HCT116 (cell line): ENCODE results near the gene MED12. TPM values are rescaled to one million over a fixed set of nuclear protein-coding genes. Genes with fewer than 3 reads are reported as not detected.

ENCODE experiments used
- ATAC-seq: fragments of 200-7000 bp; cut with Tn5 transposase; 2 replicates; pipeline ENCODE4 v1.9.1; 2020; ENCODE audit warnings: mild to moderate bottlenecking, moderate library complexity
- BruUV-seq: library from RNA; stranded (reverse); fragments of 400-500 nt; replicated peaks from 2 replicates; lab custom pipeline; 2021; lab: Mats Ljungman, UMichigan
- CTCF ChIA-PET: fragments of 300-600 bp; sonication (Branson Sonifier 250); formaldehyde crosslinking; loops from one replicate; lab custom pipeline; 2021; ENCODE audit warnings: antibody characterized with exemption; lab: Charles Lee
- POLR2A ChIA-PET: fragments of 300-600, 350-600 bp; sonication (Branson Sonifier 250); formaldehyde crosslinking; loops from one replicate; lab custom pipeline; 2021; ENCODE audit warnings: antibody characterized with exemption; lab: Charles Lee
- RAD21 ChIA-PET, 2 experiments: fragments of 300-600 bp; sonication (Branson Sonifier 250); formaldehyde crosslinking; loops; one replicate each; lab custom pipeline; 2023; ENCODE audit warnings: low total read pairs in 2 of 2; ENCODE audit not compliant: uncharacterized antibody in 2 of 2, unreplicated experiment in 2 of 2, low non-redundant PET in 1 of 2; lab: Charles Lee
- DNase-seq: peaks from one replicate; pipeline ENCODE4 v3.0.0-alpha.2; 2010; ENCODE audit warnings: low read depth, low spot score
- H2AFZ ChIP-seq: fragments of 200-600 bp; shearing (Covaris generic), sonication (generic); 2 replicates; pipeline ENCODE4 v1.6.1; 2017; ENCODE audit warnings: low read depth, mixed run types, mixed read lengths, antibody characterized with exemption, low read length; ENCODE audit not compliant: poor library complexity, severe bottlenecking
- H3K27ac ChIP-seq: 2 replicates; pipeline ENCODE4 v1.5.1; 2012; ENCODE audit warnings: low read depth, low read length
- H3K27me3 ChIP-seq: fragments of 200-600 bp; sonication (generic); 2 replicates; pipeline ENCODE4 v1.6.1; 2016; ENCODE audit warnings: mixed run types, low read length, mixed read lengths; ENCODE audit not compliant: insufficient read depth
- H3K36me3 ChIP-seq, 2 experiments: fragments of 200-500 bp in 1 of 2; fragments of 200-600 bp in 1 of 2; sonication (Bioruptor generic) in 1 of 2; sonication (generic) in 1 of 2; 2 replicates each; pipeline versions ENCODE4 v1.5.1 to v1.6.1; 2014 to 2016; ENCODE audit warnings: low read length in 2 of 2, inconsistent platforms in 1 of 2, mixed read lengths in 1 of 2, mixed run types in 1 of 2; ENCODE audit not compliant: insufficient read depth in 2 of 2, control insufficient read depth in 1 of 2
- H3K4me1 ChIP-seq, 2 experiments: fragments of 200-600 bp in 1 of 2; sonication (generic) in 1 of 2; 2 replicates each; pipeline versions ENCODE4 v1.5.1 to v1.6.1; 2012 to 2017; ENCODE audit warnings: low read length in 2 of 2, inconsistent platforms in 1 of 2, mild to moderate bottlenecking in 1 of 2, mixed read lengths in 1 of 2, mixed run types in 1 of 2, moderate library complexity in 1 of 2; ENCODE audit not compliant: insufficient read depth in 2 of 2, control insufficient read depth in 1 of 2
- H3K4me2 ChIP-seq: fragments of 200-600 bp; sonication (generic); 2 replicates; pipeline ENCODE4 v1.6.1; 2017; ENCODE audit warnings: mixed run types, low read length, mixed read lengths
- H3K4me3 ChIP-seq, 2 experiments: fragments of 200-600 bp in 1 of 2; sonication (generic) in 1 of 2; replicated peaks in 1 of 2; 2 replicates each; pipeline ENCODE4 v1.5.1; 2011 to 2016; ENCODE audit warnings: low read length in 2 of 2, control low read depth in 1 of 2, low read depth in 1 of 2, mild to moderate bottlenecking in 1 of 2, mixed read lengths in 1 of 2, mixed run types in 1 of 2
- H3K79me2 ChIP-seq: fragments of 200-600 bp; sonication (generic); 2 replicates; pipeline ENCODE4 v1.6.1; 2017; ENCODE audit warnings: mild to moderate bottlenecking, mixed run types, low read length, moderate library complexity, mixed read lengths; ENCODE audit not compliant: insufficient read depth
- H3K9ac ChIP-seq: fragments of 200-600 bp; sonication (generic); 2 replicates; pipeline ENCODE4 v1.6.1; 2016; ENCODE audit warnings: low read length, mixed read lengths
- H3K9me2 ChIP-seq: fragments of 200-600 bp; sonication (generic), shearing (Covaris generic); 2 replicates; pipeline ENCODE4 v1.6.1; 2017; ENCODE audit warnings: mixed run types, mild to moderate bottlenecking, moderate library complexity; ENCODE audit not compliant: insufficient read depth
- H3K9me3 ChIP-seq, 2 experiments: fragments of 200-500 bp in 1 of 2; fragments of 200-600 bp in 1 of 2; sonication (Bioruptor generic) in 1 of 2; sonication (generic) in 1 of 2; 2 replicates each; pipeline ENCODE4 v1.6.1; 2014 to 2017; ENCODE audit warnings: low read length in 2 of 2, mixed read lengths in 2 of 2, inconsistent platforms in 1 of 2, low read depth in 1 of 2, mild to moderate bottlenecking in 1 of 2, mixed run types in 1 of 2, moderate library complexity in 1 of 2; ENCODE audit not compliant: control insufficient read depth in 1 of 2, insufficient read depth in 1 of 2
- H4K20me1 ChIP-seq: fragments of 200-600 bp; sonication (generic), shearing (Covaris generic); 2 replicates; pipeline ENCODE4 v1.6.1; 2017; ENCODE audit warnings: mixed run types, mild to moderate bottlenecking, moderate library complexity; ENCODE audit not compliant: insufficient read depth
- EGR1 ChIP-seq: IDR thresholded peaks from 2 replicates; pipeline ENCODE4 v1.6.1; 2012; ENCODE audit warnings: low read depth
- EZH2 ChIP-seq: fragments of 200-600 bp; sonication (generic); IDR thresholded peaks from 2 replicates; pipeline ENCODE4 v1.6.1; 2017; ENCODE audit warnings: antibody characterized with exemption, mixed run types
- FOSL1 ChIP-seq: IDR thresholded peaks from 2 replicates; pipeline ENCODE4 v1.6.1; 2012; ENCODE audit warnings: low read depth
- JUND ChIP-seq: IDR thresholded peaks from 2 replicates; pipeline ENCODE4 v1.6.1; 2012
- POLR2A ChIP-seq: IDR thresholded peaks from 2 replicates; pipeline ENCODE4 v1.7.0; 2011; ENCODE audit warnings: borderline replicate concordance; ENCODE audit not compliant: insufficient read depth, insufficient read length; ENCODE audit errors: extremely low read depth
- POLR2AphosphoS5 ChIP-seq: IDR thresholded peaks from 2 replicates; pipeline ENCODE4 v1.6.1; 2011; ENCODE audit warnings: mild to moderate bottlenecking, low read depth, low read length, moderate library complexity
- REST ChIP-seq: IDR thresholded peaks from 2 replicates; pipeline ENCODE4 v1.6.1; 2012; ENCODE audit warnings: low read depth
- SIN3A ChIP-seq: IDR thresholded peaks from 2 replicates; pipeline ENCODE4 v1.6.1; 2012; ENCODE audit warnings: low read depth
- SP1 ChIP-seq: IDR thresholded peaks from 2 replicates; pipeline ENCODE4 v1.6.1; 2012; ENCODE audit warnings: low read depth
- SRF ChIP-seq: IDR thresholded peaks from 2 replicates; pipeline ENCODE4 v1.6.1; 2012; ENCODE audit warnings: low read depth
- YY1 ChIP-seq: IDR thresholded peaks from 2 replicates; pipeline ENCODE4 v1.6.1; 2011; ENCODE audit warnings: low read length, low read depth, moderate library complexity, mild to moderate bottlenecking; ENCODE audit not compliant: insufficient replicate concordance; ENCODE audit errors: extremely low read depth
- intact Hi-C: fragments of 100-400 bp; cut with micrococcal nuclease; formaldehyde crosslinking; loops from 2 replicates; pipeline ENCODE4 v1.10.0; 2022
- total RNA-seq: library from RNA; stranded (reverse); gene quantifications from one replicate; pipeline ENCODE4 v1.2.1, GENCODE V29; 2021; ENCODE audit not compliant: unreplicated experiment
- TF ChIP-seq, protein P1 (sequence below): IDR thresholded peaks from 2 replicates; pipeline ENCODE4 v1.6.1; 2012

The MED12 gene
- total RNA-seq, 1 experiment from 2014 or later: 32.8 TPM

DNA sequence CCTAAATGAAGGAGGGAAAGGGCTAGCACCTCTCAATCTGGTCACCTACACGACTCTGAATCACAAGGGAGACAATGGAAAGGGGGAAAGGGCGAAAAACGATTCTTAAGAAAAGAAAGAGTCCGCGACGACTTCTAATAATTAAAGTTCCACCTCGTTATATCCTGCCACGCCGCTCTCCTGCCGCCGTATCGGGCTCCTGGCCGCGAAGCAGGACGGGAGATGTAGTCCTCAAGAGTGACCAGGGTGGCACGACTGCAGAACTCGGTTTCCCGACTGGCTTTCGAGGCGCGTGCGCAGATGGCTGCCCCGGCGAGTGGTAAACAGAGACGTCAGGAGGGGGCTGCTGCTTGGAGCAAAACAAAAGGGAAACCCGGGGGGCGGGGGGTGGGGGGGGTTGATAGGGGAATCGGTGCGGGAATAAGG, 22.8 kb upstream of the MED12 start, which contains the start of gene FOXO4:
Gene FOXO4, plus strand, starts transcription at position 297 of the 426 bp plus-strand sequence. CDS start 678 bp downstream, outside the sequence.
- H3K27me3 ChIP-seq: no peaks in the 10 kb centered on the region
- CTCF ChIA-PET: no interaction called here
- H3K79me2 ChIP-seq: no peaks in the 10 kb centered on the region
- RAD21 ChIA-PET: no interaction called here
- no peak within 1 kb of the TSS for H3K27ac ChIP-seq
- no peak within 1 kb of the TSS for H2AFZ ChIP-seq
- no TSS peak for BruUV-seq
- no peak for TF ChIP-seq REST
- TF ChIP-seq YY1: peak; percentile 39
- TF ChIP-seq SIN3A: no peak
- TF ChIP-seq EGR1: no peak
- no peak for TF ChIP-seq SRF
- TF ChIP-seq JUND: no peak
- no peak for TF ChIP-seq EZH2
- TF ChIP-seq FOSL1: no peak
- TF ChIP-seq SP1: no peak
- TF ChIP-seq POLR2AphosphoS5: peak; percentile 60; the same call in 1 of the 2 replicates
- TF ChIP-seq POLR2A: no peak
- TF ChIP-seq, protein P1, sequence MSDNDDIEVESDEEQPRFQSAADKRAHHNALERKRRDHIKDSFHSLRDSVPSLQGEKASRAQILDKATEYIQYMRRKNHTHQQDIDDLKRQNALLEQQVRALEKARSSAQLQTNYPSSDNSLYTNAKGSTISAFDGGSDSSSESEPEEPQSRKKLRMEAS: peak; percentile 65; the same call in 1 of the 2 replicates
- TF ChIP-seq, all 23 proteins: peak for 3
- Histone ChIP-seq H3K4me1 (peaks cover 0 to 14% of the 10 kb centered on the region in 2 experiments; a peak in 2 of 4 replicates), H3K9ac (peak within 1 kb of the TSS; percentile 62), H3K36me3 (no peaks in the 10 kb centered on the region), H3K4me2 (peak within 1 kb of the TSS; percentile 88), H3K9me2 (no peaks in the 10 kb centered on the region), H4K20me1 (no peaks in the 10 kb centered on the region), H3K9me3 (no peaks in the 10 kb centered on the region), H3K4me3 (peak within 1 kb of the TSS; percentile 54 to 64)
- ATAC-seq (peak; percentile 95), DNase-seq (peak; percentile 61)
- POLR2A ChIA-PET: no interaction called here
- intact Hi-C loops: loop anchor here (5.0 kb wide), 1 partner anchor 82 kb away; no protein-coding TSS in a partner anchor
